Esophagus muscularis mucosa (tissue), 4 donors: ENCODE measurements around the gene UBTD2. TPM values are rescaled to one million over a fixed set of nuclear protein-coding genes. Genes with fewer than 3 reads are reported as not detected.

Source experiments
- DNase-seq: peaks from one replicate; pipeline ENCODE4 v3.0.0-alpha.2; 2017; ENCODE audit errors: extremely low spot score
- H3K27ac ChIP-seq, 4 donors: fragments of 200-600 bp; sonication (generic); replicated peaks in 1 of 4; 1 replicate in 3 of 4; 2 replicates in 1 of 4; pipeline ENCODE4 v1.5.1; 2016 to 2019; ENCODE audit warnings: mild to moderate bottlenecking in 1 of 4
- H3K27me3 ChIP-seq, 4 donors: fragments of 200-600 bp; sonication (generic); one replicate each; pipeline versions ENCODE4 v1.5.1 to v1.6.0; 2016 to 2019
- H3K36me3 ChIP-seq, 4 donors: fragments of 200-600 bp; sonication (generic); one replicate each; pipeline ENCODE4 v1.5.1; 2016 to 2019
- H3K4me1 ChIP-seq, 4 donors: fragments of 200-600 bp; sonication (generic); one replicate each; pipeline ENCODE4 v1.5.1; 2016 to 2019
- H3K4me3 ChIP-seq, 4 donors: fragments of 200-600 bp; sonication (generic); 1 replicate in 2 of 4; 2 replicates in 2 of 4; pipeline ENCODE4 v1.5.1; 2016 to 2019; ENCODE audit warnings: mild to moderate bottlenecking in 4 of 4, moderate library complexity in 1 of 4
- H3K9me3 ChIP-seq, 4 donors: fragments of 200-600 bp; sonication (generic); 1 replicate in 3 of 4; 2 replicates in 1 of 4; pipeline ENCODE4 v1.5.1; 2016 to 2019
- CTCF ChIP-seq, 3 experiments: fragments of 200-600 bp in 2 of 3; fragments of 450-650 bp in 1 of 3; sonication (generic) in 2 of 3; IDR thresholded peaks; one replicate each; pipeline ENCODE4 v1.5.1; 2017 to 2019; ENCODE audit warnings: antibody characterized with exemption in 3 of 3, mild to moderate bottlenecking in 2 of 3, moderate library complexity in 1 of 3
- EP300 ChIP-seq: sonication (generic); formaldehyde crosslinking; IDR thresholded peaks from one replicate; pipeline ENCODE4 v1.6.1; 2017; ENCODE audit warnings: antibody characterized with exemption
- POLR2A ChIP-seq: fragments of 450-650 bp; IDR thresholded peaks from one replicate; pipeline ENCODE4 v1.6.1; 2017; ENCODE audit warnings: antibody characterized with exemption, moderate library complexity, mild to moderate bottlenecking, low read depth
- POLR2AphosphoS5 ChIP-seq, 2 donors: sonication (generic); formaldehyde crosslinking; IDR thresholded peaks; one replicate each; pipeline ENCODE4 v1.6.1; 2017; ENCODE audit warnings: antibody characterized with exemption in 2 of 2
- WGBS: methylation state at CpG from one replicate; pipeline ENCODE4 v1.1.5; 2018; 5-methylcytosine and 5-hydroxymethylcytosine counted together
- intact Hi-C: fragments of 100-400 bp; cut with DNase I; formaldehyde crosslinking; loops from one replicate; pipeline ENCODE4 v1.15.1; 2023
- total RNA-seq, 4 donors: library from RNA; depleted of rRNA; stranded (reverse); fragments of >200 nt; gene quantifications; one replicate each; pipeline versions ENCODE4 v1.1.0 to v1.2.1, GENCODE V29; 2016

UBTD2 gene
- total RNA-seq, 4 donors from 2014 or later: 19.4 to 20.0 (median 19.9) TPM

- no peaks in the 10 kb centered on the region for H3K9me3 ChIP-seq
- intact Hi-C loops: loop anchor here (1.0 to 5.0 kb wide), 3 partner anchors 81 to 181 kb away; partner anchors contain the start of gene FBXW11
- H3K4me1 ChIP-seq: peaks cover 21 to 49% (median 40%) of the 10 kb centered on the region in 4 donors
- H3K4me3 ChIP-seq: peak within 1 kb of the TSS; percentile 82 to 94 (median 89)
- H3K36me3 ChIP-seq: no peaks in the 10 kb centered on the region
- no peak for TF ChIP-seq EP300
- peak; percentile 65 to 66 for TF ChIP-seq POLR2AphosphoS5 (IDR thresholded peaks at IDR 0.05)
- TF ChIP-seq POLR2A: no peak
- TF ChIP-seq CTCF (IDR thresholded peaks at IDR 0.05): peak; percentile 89 to 95 (median 90)
- no peaks in the 10 kb centered on the region for H3K27me3 ChIP-seq
- 0% methylated on average over 6 of the region's 102 CpGs for WGBS
- peak within 1 kb of the TSS; percentile 85 to 97 (median 92) for H3K27ac ChIP-seq
- DNase-seq: peak; percentile 96
Observed at GRCh38 chr5:172188033-172188892, 95.3 kb downstream of the UBTD2 start, which contains the start of gene STK10. STK10 (minus strand) TSS chr5:172188224; CDS start chr5:172188042, 182 bp downstream.

DNA sequence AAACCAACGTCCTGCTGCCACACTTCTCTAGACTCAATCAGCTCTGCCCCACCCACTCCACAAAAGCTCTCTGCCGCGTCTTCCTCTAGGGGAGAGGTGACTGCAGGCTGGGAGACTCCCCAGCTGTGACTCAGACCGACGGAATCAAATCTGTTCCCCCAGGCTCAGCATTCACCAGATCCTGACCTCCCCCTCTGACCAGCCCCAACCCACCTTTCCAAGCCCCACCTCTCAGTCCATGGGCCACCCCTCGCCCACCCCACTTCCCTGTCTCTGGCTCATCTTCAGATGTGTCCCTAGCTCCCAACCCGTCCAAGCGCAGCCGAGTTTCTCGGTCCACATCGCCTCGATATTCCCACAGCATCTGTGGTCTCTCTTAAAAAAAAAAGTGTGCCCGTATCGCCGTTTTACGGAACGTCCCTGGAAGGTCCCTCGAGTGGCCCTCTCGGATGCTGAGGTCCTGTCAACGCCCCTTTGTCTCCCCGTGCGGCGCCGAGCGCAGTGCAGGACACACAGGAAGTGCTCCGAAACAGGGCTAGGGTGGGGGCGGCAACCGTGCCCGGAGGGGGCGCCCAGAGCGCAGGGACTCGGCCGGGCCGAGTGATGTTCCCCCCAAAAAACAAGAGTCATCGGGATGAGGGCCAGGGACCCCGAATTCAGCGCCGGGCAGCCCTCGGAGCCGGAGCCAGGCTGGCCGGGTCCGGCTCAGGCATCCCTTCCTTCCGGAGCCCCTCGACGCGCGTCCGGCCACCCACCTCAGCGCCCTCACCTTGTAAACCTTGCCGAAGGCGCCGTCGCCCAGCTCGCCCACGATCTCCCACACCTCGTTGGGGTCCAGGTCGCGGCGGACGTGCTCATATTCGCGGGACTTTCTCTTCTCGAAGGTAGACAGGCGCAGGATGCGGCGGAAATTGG, 96.2 kb downstream of the UBTD2 start:
- Histone ChIP-seq H3K27ac (peak overlapping the region; percentile 85 to 97 (median 92)), H3K9me3 (no peaks in the 10 kb centered on the region), H3K4me3 (peak overlapping the region; percentile 82 to 94 (median 89)), H3K27me3 (no peaks in the 10 kb centered on the region), H3K4me1 (peaks cover 21 to 49% (median 42%) of the 10 kb centered on the region in 4 donors), H3K36me3 (no peaks in the 10 kb centered on the region)
- 0% methylated on average over 22 of the region's 66 CpGs for WGBS
- peak; percentile 33 to 54 for TF ChIP-seq POLR2AphosphoS5 (IDR thresholded peaks at IDR 0.05)
- TF ChIP-seq CTCF (IDR thresholded peaks at IDR 0.05): no peak
- TF ChIP-seq POLR2A: no peak
- TF ChIP-seq EP300: no peak
- DNase-seq: no peak
- intact Hi-C loops: loop anchor here (1.0 to 5.0 kb wide), 3 partner anchors 80 to 180 kb away; partner anchors contain the start of gene FBXW11

GRCh38 chr5:172186114-172186695, 97.4 kb downstream of the UBTD2 start:
- intact Hi-C loops: loop anchor here (5.0 kb wide), 2 partner anchors 106 to 179 kb away; partner anchors contain the start of gene FBXW11
- H3K27me3 ChIP-seq: no peaks in the 10 kb centered on the region
- peak overlapping the region; percentile 85 to 97 (median 92) for H3K27ac ChIP-seq
- H3K36me3 ChIP-seq: peaks cover 0 to 3% (median 0%) of the 10 kb centered on the region in 4 donors
- WGBS: 85% methylated on average over 13 of the region's 13 CpGs
- DNase-seq: no peak
- H3K4me3 ChIP-seq: peak overlapping the region; percentile 82 to 94 (median 89)
- peaks cover 21 to 53% (median 42%) of the 10 kb centered on the region in 4 donors for H3K4me1 ChIP-seq
- H3K9me3 ChIP-seq: no peaks in the 10 kb centered on the region
- TF ChIP-seq CTCF (IDR thresholded peaks at IDR 0.05) (no peak), POLR2AphosphoS5 (IDR thresholded peaks at IDR 0.05) (no peak), POLR2A (no peak), EP300 (no peak)

- DNase-seq: no peak
- H3K9me3 ChIP-seq: no peaks in the 10 kb centered on the region
- H3K4me1 ChIP-seq: peaks cover 24 to 55% (median 45%) of the 10 kb centered on the region in 4 donors
- intact Hi-C loops: loop anchor here (5.0 kb wide), 2 partner anchors 107 to 178 kb away; partner anchors contain the start of gene FBXW11
- peaks cover 0 to 5% (median 0%) of the 10 kb centered on the region in 4 donors for H3K36me3 ChIP-seq
- H3K27me3 ChIP-seq: no peaks in the 10 kb centered on the region
- H3K27ac ChIP-seq: peak overlapping the region in 3 of 4 donors; percentile 91 to 97 (median 93)
- TF ChIP-seq EP300: no peak
- no peak for TF ChIP-seq CTCF (IDR thresholded peaks at IDR 0.05)
- TF ChIP-seq POLR2A: no peak
- no peak for TF ChIP-seq POLR2AphosphoS5 (IDR thresholded peaks at IDR 0.05)
- WGBS: 82% methylated on average over 10 of the region's 10 CpGs
- H3K4me3 ChIP-seq: no peak overlapping the region
Observed at GRCh38 chr5:172185096-172185461, 98.5 kb downstream of the UBTD2 start.
